Measurements from ENCODE around the gene ATP7B.
"Not testable (repeated sequence)": the region's sequence is repeated elsewhere in the genome, so short reads cannot be mapped to it uniquely, and the experiment has no call there.

ATP7B gene

GRCh38 chr13:52006523-52007245 is 4.6 kb downstream of the ATP7B start:
- DNase-seq (ENCODE audit: low read depth), result no peak

- DNase-seq (ENCODE audit: low read depth), result no peak
Observed at GRCh38 chr13:52005841-52006522, 5.3 kb downstream of the ATP7B start.

GRCh38 chr13:52004511-52005170 is 6.6 kb downstream of the ATP7B start:
- no peak for DNase-seq (ENCODE audit: low read depth)

GRCh38 chr13:52003541-52003940 is 7.7 kb downstream of the ATP7B start:
- DNase-seq (ENCODE audit: low read depth), result no peak

GRCh38 chr13:52002361-52002760 is 8.9 kb downstream of the ATP7B start:
- DNase-seq (ENCODE audit: low read depth), result no peak

- no peak for DNase-seq (ENCODE audit: low read depth)
Observed at GRCh38 chr13:52001120-52001731, 10.0 kb downstream of the ATP7B start.

GRCh38 chr13:51999921-52000320 is 11.3 kb downstream of the ATP7B start:
- DNase-seq (ENCODE audit: low read depth), result no peak

- no peak for DNase-seq (ENCODE audit: low read depth)
Observed at GRCh38 chr13:51999510-51999911, 11.7 kb downstream of the ATP7B start.

- no peak for DNase-seq (ENCODE audit: low read depth)
Observed at GRCh38 chr13:51998723-51999509, 12.3 kb downstream of the ATP7B start.

- DNase-seq (ENCODE audit: low read depth), result no peak
Observed at GRCh38 chr13:51997641-51998330, 13.5 kb downstream of the ATP7B start.

- DNase-seq (ENCODE audit: low read depth), result no peak
Observed at GRCh38 chr13:51997186-51997585, 14.1 kb downstream of the ATP7B start.

- no peak for DNase-seq (ENCODE audit: low read depth)
Observed at GRCh38 chr13:51996641-51997040, 14.6 kb downstream of the ATP7B start.

GRCh38 chr13:51995677-51996551 is 15.3 kb downstream of the ATP7B start:
- DNase-seq (ENCODE audit: low read depth), result no peak

GRCh38 chr13:51993713-51994112 is 17.5 kb downstream of the ATP7B start:
- DNase-seq (ENCODE audit: low read depth), result no peak

- DNase-seq (ENCODE audit: low read depth), result no peak
Observed at GRCh38 chr13:51988988-51989618, 22.1 kb downstream of the ATP7B start.

- not testable (repeated sequence) for DNase-seq (ENCODE audit: low read depth)
Observed at GRCh38 chr13:51984904-51985303, 26.3 kb downstream of the ATP7B start.

GRCh38 chr13:51983292-51983691 is 28.0 kb downstream of the ATP7B start:
- DNase-seq (ENCODE audit: low read depth), result not testable (repeated sequence)

- no peak for DNase-seq (ENCODE audit: low read depth)
Observed at GRCh38 chr13:51981355-51981754, 29.9 kb downstream of the ATP7B start.

GRCh38 chr13:51980908-51981307 is 30.3 kb downstream of the ATP7B start:
- DNase-seq (ENCODE audit: low read depth), result no peak
